ENCODE measurements around the gene KCNQ5.

- peak; percentile 73 to 81 (median 78) for TF ChIP-seq CTCF (IDR thresholded peaks at IDR 0.05)
- no peak for TF ChIP-seq POLR2A (IDR thresholded peaks at IDR 0.05)
- no peak for TF ChIP-seq EP300 (IDR thresholded peaks at IDR 0.05)
These were observed 559.1 kb downstream of the KCNQ5 start for GRCh38 chr6:73180763-73181619.
